HepG2 (cell line): Measurements from ENCODE around the gene ARHGAP23. TPM values are rescaled to one million over a fixed set of nuclear protein-coding genes. Genes with fewer than 3 reads are reported as not detected.

Source experiments
- HMG20A ChIP-seq: IDR thresholded peaks from 2 replicates; pipeline ENCODE4 v1.6.1; 2016; ENCODE audit warnings: borderline replicate concordance
- IRF9 ChIP-seq: sonication (generic); formaldehyde crosslinking; IDR thresholded peaks from 2 replicates; pipeline ENCODE4 v1.8.0; 2022; ENCODE audit warnings: missing genetic modification reagents, mild to moderate bottlenecking, borderline replicate concordance
- MXD3 ChIP-seq: IDR thresholded peaks from 2 replicates; pipeline ENCODE4 v1.6.1; 2016; ENCODE audit warnings: mild to moderate bottlenecking, missing biosample characterization, missing genetic modification reagents
- SMC3 ChIP-seq: IDR thresholded peaks from 2 replicates; pipeline ENCODE4 v1.6.1; 2011; ENCODE audit warnings: low read length, improper control_type of control experiment
- TRAFD1 ChIP-seq: sonication (generic); formaldehyde crosslinking; IDR thresholded peaks from 2 replicates; pipeline ENCODE4 v1.5.1; 2020; ENCODE audit warnings: missing genetic modification reagents, mild to moderate bottlenecking, borderline replicate concordance
- ZNF276 ChIP-seq: sonication (generic); formaldehyde crosslinking; IDR thresholded peaks from 2 replicates; pipeline ENCODE4 v1.4.0; 2020; ENCODE audit warnings: mild to moderate bottlenecking, low read depth, missing genetic modification reagents
- ZNF597 ChIP-seq: sonication (generic); formaldehyde crosslinking; IDR thresholded peaks from 2 replicates; pipeline ENCODE4 v1.5.0; 2020; ENCODE audit warnings: missing genetic modification reagents
- polyA plus RNA-seq, 8 experiments: library from polyadenylated mRNA; depleted of rRNA in 3 of 8; stranded (reverse) in 7 of 8; unstranded in 1 of 8; fragments of >200 nt; fragmentation: Illumina TruSeq in 4 of 8; extraction: Trizol in 4 of 8; gene quantifications; 2 replicates each; pipeline versions ENCODE4 v1.2.1 to v1.2.3, GENCODE V29; 2011 to 2016; ENCODE audit warnings: low read depth in 4 of 8, missing spikeins in 1 of 8, mixed read lengths in 1 of 8; ENCODE audit not compliant: insufficient read depth in 1 of 8
- total RNA-seq, 5 experiments: library from RNA; depleted of rRNA; stranded (reverse); fragments of >200 nt; fragmentation: Illumina TruSeq; extraction: Trizol; gene quantifications; 2 replicates each; pipeline ENCODE4 v1.2.3, GENCODE V29; 2016; ENCODE audit warnings: low read depth in 1 of 5

The ARHGAP23 gene
- total and polyA plus RNA-seq, 2 of the 13 experiments (the other 11 are each of a cell fraction or from before 2014, with no cell fraction given) = 0.03 TPM; not detected in 1

GRCh38 chr17:38452719-38453118 is 24.5 kb downstream of the ARHGAP23 start (continued):
- no peak for TF ChIP-seq IRF9 (CRISPR knock-in tag)
- TF ChIP-seq ZNF597 (CRISPR knock-in tag) = no peak
- no peak for TF ChIP-seq TRAFD1 (CRISPR knock-in tag)
- no peak for TF ChIP-seq SMC3
- no peak for TF ChIP-seq HMG20A (CRISPR knock-in tag)
- TF ChIP-seq ZNF276 = no peak
- no peak for TF ChIP-seq MXD3 (CRISPR knock-in tag)
